Stimulated activated CD4-positive, alpha-beta T cell treated with anti-CD3 and anti-CD28 coated beads, Interleukin-2, amount 100 ng/mL, for 4 hours (primary cell): ENCODE measurements around the gene CLCN4.

Source experiments
- DNase-seq: peaks from one replicate; pipeline ENCODE4 v3.0.0-alpha.2; 2020; ENCODE audit warnings: low read depth

CLCN4 gene

DNA sequence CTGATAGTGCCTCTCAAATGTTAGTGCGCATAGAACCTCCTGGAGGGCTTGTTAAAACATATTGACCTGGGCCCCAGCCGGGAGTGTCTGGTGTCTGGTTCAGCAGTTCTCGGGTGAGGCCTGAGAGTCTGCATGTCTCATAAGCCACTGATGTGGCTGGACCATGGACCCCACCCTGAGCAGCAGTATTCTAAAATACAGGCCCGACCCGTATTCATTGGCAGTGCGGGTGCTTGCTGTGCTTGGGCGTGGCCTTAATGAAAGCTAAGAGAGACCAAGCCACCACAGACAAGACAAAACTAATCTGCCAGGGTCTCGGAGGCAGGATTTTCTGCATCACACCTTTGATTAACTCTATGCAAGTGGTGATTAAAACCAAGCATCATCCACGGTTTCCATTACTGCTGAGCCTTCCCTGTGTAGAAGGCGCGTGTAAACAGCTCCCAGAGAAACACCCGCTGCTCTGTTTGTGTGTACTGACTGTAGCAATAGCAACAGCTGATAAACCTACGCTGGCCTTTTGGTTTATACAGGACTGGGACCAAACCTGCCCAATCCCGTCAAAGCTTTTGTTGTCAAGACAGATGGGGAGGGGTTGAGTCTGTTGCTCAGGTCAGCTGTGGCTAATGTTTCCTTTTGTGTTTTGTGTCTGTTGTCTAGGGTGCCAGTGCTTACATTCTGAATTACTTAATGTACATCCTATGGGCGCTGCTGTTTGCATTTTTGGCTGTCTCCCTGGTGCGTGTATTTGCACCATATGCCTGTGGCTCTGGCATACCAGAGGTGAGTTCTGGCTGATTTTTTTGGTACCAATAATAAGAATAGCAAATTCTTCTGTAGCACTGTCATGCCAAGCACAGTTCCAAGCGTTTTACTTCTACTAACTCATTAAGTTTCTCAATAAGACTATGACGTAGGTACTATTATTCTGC is 40.8 kb downstream of the CLCN4 start:
- DNase-seq: no peak

DNA sequence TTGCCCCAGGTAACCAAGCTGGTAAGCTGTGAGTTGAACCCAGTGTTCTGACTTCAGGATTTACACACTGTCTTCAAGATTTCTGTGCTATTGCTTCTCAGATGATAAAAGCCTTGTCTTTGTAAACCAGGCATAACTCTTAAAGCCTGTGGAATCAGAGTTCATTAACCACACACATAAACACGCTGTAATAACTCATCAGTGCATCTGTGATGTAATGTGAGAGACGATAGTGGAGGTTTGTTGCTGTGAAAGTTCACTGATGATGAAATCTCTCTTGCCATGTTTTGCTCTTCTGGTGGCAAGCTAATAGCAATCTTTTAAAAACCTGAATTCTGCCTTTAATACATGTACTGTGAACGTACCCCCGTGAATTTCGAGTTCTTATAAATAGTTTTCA is 41.5 kb downstream of the CLCN4 start:
- DNase-seq: no peak

DNA sequence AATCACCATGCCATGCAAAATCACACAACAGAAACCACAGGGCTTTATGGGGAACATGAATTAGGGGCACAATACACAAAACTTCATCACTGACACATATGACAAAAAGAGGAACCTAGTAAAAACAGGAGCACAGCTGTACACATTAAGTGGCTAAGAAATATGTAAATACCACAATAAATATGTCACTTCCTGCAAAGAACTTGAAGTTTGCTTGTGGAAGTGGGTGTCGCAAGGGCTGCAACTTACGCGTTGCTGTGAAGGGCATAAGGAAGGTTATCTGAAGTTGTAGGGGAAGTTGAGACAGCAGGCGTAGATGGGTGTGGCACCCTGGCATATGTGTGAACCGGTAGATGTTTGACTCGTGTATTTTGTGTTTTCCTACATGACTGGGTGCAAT is 42.4 kb downstream of the CLCN4 start:
- DNase-seq: no peak

DNA sequence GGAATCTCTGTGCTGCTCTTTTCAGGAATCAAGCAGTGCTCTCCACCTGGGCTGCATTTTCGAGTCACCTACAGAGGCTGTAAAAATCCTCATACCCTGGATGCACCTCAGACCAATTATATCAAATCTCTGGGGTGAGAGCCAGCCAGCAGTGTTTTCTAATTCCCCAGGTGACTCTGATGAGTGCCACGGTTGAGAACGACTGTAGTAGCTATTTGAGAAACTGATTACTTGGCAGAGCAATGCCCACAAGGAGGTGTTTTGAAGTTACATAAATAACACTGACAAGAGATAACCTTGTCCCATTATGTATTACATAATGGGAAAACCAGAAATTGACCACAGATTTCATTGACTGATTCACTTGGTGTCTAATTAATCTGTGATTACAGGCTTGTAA is 46.8 kb downstream of the CLCN4 start:
- DNase-seq: no peak

DNA sequence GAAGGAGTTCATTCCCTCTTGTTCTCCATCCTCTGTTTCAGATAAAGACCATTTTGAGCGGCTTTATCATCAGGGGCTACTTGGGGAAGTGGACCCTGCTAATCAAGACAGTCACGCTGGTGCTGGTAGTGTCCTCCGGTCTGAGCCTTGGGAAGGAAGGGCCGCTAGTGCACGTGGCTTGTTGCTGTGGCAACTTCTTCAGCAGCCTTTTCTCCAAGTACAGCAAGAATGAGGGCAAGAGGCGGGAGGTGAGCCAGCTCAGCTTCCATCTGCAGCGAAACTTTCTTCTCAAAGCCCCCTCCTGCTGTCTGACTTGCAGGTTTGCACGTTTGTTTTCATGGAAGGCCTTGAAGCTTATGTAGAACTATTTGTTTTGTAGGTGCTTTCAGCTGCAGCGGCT is 49.5 kb downstream of the CLCN4 start:
- no peak for DNase-seq

DNA sequence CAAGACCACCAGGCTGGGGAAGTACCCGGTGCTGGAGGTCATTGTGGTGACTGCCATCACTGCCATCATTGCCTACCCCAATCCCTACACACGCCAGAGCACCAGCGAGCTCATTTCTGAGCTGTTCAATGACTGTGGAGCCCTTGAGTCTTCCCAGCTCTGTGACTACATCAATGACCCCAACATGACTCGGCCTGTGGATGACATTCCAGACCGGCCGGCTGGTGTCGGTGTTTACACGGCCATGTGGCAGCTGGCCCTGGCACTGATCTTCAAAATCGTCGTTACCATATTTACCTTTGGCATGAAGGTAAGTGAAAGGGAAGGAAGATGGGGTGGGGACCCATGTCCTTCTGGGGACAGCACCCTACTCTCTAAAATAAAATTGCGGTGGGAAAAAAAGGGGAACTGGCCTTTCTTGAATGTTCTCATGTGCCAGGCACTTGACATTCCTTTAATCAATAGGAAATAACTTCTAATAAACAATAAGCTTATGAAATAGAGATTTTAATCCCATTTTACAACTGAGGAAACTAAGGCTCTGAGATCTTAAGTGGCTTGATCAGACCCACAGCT is 51.6 kb downstream of the CLCN4 start:
- no peak for DNase-seq

DNA sequence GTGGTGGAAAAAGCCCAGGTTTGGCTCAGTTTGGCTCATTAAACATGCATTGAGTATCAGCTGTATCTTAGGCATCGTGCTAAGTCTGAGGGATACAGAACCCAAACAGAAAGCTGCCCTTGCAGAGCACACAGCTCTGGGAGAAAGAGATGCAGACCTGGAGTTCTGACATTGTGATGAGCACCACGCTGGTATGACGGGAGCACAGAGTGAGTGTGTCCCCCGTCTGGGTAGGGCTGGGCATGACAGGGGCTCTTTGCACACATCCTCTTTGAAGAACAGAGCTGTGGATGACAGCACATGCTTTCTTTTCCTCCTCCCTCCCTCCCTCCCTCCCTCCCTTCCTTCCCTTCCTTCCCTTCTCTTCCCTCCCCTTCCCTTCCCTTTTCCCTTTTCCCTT is 52.2 kb downstream of the CLCN4 start:
- no peak for DNase-seq

DNA sequence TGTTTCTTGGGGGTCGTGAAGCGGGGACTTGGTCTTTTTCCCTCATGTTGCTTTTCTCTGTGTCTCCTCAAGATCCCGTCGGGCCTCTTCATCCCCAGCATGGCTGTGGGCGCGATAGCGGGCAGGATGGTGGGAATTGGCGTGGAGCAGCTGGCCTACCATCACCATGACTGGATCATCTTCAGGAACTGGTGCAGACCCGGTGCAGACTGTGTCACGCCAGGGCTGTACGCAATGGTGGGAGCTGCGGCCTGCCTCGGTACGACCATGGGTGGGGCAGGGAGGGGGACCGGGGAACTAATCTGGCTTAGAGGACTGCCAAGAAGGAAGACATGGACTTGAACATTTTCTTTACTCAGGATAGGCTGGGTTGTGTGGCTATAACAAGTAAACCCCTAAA is 55.6 kb downstream of the CLCN4 start:
- no peak for DNase-seq

DNA sequence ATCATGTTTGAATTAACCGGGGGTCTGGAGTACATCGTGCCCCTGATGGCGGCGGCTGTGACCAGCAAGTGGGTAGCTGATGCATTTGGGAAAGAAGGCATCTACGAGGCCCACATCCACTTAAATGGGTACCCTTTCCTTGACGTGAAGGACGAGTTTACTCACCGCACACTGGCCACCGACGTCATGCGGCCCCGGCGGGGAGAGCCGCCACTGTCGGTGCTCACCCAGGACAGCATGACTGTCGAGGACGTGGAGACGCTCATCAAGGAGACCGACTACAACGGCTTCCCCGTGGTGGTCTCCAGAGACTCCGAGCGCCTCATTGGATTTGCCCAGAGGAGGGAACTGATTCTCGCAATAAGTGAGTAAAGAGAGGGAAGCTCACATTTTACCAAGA is 56.9 kb downstream of the CLCN4 start:
- DNase-seq: no peak

DNA sequence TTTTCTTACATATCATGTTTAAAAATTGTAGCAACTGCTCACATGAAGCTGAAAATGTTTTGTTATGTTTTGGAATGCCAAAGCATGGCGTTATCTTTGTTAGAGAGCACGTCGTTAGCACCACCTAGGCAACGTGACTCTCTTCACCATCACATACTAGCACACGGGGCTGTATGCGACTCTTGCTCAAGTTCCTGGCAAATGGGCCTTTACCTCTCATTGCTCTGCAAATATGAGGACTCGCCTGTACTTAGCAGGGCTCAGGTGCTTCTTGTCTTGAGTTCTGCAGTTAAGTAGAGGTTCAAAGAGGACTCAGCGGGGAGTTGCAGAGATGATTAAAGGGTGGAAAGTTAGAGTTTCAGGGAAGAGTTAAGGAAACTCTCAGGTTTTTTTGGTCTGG is 59.4 kb downstream of the CLCN4 start:
- DNase-seq: no peak

DNA sequence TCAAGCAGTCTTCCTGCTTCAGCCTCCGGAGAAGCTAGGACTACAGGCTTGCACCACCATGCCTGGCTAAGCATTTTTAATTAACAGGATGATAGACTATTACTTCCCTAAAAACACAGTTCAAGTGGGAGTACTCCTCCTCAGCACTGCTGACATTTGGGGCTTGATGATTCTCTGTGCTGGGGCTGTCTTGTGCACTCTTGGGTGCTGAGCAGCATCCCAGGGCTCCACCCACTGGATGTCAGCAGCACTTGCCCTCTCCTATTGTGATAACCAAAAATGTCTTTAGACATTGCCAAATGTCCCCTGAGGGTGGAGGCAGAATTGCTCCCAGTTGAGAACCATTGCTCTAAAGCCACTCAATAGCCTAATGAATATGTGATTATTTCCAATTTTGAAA is 60.4 kb downstream of the CLCN4 start:
- no peak for DNase-seq

DNA sequence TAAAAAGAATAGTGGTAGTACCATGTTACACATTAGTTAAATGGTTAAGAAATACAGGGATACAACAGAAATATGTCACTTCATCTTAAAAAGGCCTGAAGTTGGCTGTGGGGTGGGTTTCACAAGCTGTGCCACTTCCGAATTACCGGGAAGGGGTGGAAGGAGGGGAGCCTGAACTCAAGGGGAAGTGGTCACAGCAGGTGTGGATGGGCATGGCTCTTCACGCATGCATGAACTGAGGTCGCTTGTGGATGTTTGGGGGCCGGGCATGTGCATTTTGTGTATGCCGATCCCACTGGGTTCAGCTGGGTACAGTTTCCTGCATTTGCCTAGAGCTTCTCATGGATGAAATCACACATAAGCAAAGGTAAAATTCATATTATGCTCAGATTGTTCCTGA is 64.9 kb downstream of the CLCN4 start:
- DNase-seq: no peak

DNA sequence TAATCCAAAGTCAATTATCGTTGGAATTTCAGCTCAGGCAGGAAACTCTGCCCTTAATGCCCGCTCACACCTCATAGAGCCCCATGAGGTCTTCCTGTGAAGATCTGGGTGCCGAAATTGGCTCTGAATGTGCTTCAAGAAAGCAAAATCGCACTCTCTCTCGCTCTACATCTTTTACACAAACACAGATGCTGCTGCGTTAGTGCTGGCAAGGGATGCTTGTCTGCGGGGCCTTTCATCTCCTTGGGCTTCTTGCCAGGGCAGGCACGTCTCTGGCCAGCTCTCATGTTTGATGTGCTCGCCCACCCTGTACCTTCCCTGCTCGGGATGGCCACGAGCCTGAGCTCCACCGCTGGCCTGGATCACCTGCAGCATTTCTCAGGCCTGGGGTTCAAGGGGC is 66.5 kb downstream of the CLCN4 start:
- no peak for DNase-seq

DNA sequence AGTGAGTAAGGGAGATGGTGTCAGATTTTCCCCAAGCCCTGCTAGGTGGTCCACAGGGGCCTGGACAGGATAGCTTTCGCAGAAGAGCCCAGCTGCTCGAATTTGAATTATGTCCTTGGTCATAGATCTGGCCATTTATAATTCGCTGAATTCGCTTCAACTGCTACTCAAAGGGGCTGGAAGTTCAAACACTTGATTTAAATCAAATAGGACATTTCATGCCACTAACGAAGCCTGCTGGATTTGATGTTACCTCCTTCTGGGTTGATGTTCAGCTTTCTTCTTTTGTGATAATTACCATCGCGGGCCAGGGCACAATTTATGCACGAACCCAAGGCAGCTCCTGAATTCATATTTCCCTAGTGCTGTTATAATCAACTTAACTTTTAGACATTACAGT is 67.0 kb downstream of the CLCN4 start:
- no peak for DNase-seq

DNA sequence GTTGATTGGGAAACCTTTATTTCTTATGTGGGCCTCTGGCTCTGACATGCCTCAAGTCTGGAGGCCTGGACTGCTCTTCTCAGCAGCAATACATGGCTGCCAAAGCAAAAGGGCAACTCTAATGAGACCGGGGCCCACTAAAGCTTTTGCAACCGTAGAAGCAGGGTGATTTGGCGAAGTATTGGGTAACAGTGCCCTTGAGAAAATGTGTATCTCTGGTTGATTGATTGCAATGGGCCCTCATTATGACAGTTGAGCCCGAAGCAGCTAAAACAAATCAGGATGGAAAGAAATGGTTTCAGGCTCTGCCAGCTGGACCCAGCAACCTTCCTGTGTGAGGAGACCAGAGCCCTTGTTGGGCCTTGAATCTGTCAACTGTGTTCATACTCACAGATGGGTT is 73.4 kb downstream of the CLCN4 start:
- no peak for DNase-seq

DNA sequence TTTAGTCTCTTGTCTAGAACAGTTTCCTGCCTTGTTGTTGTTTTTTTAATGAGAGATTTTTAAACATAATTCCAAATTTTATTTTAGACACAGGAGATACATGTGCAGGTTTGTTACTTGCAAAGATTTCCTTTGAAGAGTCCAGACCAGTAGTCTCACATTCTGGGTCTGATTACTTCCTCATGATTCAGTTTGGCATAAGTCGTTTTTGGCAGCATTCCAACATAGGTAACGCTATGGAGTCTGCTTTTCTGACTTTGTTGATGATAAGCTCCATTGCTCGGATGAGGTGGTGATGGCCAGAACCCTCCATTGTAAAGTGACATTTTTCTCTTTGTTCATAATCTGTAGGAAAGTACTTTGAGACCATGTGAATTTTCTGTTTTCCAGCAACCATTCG is 74.7 kb downstream of the CLCN4 start:
- no peak for DNase-seq

DNA sequence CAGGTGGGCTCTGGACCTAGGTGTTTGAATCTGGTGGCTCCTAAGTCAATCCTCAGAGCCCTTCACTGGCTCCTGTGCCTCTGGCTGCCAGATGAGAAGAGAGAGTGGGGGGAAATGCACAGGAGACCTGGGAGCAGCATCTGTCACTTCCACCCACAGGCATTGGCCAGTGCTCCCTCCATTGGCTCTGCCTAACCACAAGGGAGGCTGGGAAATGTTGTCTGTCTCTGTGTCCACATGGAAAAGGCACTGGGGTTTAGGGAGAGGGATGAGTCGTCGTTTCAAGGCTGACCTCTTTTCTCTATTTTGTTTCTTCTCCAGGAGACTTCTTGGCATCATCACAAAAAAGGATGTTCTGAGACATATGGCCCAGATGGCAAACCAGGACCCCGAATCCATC is 76.4 kb downstream of the CLCN4 start:
- DNase-seq: no peak

DNA sequence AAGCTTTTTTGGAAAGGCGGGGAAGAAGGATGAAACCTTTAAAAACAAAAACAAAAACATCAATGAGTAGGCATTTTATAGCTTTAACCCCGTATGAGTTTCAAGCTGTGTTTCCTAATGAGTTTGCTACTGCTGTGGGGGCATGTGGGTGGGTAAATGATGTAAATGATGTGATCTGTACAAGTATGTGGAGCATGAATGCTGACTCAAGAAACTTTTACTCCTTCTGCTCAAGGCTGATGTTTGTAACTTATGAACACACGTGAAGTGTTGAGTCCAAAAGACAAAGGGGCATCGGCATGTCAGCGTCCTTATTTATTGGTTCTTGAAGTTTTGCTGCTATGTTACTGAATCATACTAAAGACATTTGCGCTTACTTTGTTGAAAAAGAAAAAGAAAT is 76.9 kb downstream of the CLCN4 start:
- no peak for DNase-seq

DNA sequence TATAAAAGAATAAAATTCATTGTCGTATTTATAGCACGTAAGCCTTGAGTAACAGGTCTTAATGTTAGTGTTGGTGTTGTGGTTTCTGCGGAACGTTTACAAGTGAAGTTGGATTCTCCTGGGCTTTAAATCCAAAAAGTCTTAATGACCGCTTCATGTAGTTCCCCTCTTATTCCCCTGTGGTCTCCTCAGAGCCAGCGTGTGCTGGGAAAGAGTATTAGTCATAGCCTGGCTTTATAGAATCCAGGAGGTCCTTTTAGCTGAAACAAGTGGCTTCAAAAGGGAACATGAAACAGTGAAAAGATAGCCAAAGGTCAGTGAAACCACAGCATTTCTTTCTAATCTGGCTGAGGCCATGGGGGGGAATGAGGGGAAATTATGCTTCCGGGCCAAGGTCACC is 79.1 kb downstream of the CLCN4 start:
- no peak for DNase-seq

DNA sequence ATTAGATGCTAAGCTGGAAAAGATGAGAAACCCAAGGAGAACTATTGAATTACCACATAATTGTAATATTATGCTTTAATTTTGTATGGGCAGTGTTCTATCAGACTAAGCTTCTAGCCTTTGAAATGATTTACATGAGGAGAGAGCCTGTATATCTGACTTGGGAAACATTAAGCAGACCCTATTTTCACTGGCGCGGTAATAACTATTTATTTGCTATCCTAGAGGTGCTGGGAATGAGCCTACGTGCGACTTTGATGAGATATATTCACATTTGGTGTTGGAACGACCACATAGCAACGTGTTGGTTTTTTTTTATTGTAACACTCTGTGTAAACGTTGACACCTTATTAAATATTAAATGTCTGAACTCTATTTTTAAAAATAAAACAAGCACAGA is 80.5 kb downstream of the CLCN4 start:
- no peak for DNase-seq

DNA sequence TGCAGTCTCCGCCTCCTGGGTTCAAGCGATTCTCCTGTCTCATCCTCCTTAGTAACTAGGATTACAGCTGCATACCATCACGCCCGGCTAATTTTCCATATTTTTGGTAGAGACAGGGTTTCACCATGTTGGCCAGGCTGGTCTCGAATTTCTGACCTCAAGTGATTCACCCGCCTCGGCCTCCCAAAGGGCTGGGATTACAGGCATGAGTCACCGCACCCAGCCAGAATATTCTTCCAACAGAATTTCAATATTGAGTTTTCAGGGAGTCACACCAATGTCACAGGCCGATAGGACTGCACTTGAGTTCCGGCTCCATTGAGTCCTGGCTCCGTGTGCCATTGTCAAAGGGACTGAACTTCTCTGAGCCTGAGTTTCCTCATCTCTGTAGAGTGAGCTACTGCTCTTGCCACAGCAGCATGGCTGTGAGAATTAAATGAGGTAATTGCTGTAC is 82.9 kb downstream of the CLCN4 start:
- DNase-seq: no peak

DNA sequence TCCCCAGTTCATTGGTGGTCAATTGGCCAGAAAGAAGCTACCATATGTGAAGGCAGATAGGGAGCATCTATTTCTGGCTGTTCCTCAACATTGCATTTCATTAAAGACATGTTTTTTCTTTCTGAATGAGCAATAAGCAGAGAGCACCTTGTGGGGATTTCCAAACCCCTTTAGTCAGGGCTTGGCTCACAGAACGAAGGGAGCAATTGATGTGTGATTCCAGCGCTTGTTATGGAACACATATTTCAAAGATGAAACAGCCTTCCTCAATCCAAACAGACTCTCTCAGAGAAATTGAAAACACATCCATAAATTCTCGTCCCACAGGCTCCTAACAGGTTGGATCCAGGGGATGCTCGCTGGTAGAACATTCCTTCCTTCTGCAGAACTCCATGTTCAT is 84.1 kb downstream of the CLCN4 start:
- no peak for DNase-seq

DNA sequence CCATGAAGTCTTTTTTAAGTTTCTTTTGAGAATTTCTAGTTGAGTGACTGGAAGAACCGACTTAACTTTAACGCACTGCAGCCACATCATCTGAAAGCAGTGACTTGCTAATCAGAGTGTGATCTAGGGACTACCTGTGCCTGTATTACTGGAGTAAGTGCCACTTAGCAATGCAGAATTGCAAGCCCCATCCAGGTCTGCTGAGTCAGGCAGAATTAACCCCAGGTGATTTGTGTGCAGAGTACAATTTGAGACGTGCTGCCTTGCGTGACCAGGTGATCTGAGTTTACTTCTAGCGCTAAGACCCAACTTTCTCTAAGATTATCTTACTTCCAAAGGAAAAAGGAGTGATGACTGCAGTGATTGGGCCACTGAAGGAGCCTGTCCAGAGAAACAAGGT is 85.3 kb downstream of the CLCN4 start:
- no peak for DNase-seq

DNA sequence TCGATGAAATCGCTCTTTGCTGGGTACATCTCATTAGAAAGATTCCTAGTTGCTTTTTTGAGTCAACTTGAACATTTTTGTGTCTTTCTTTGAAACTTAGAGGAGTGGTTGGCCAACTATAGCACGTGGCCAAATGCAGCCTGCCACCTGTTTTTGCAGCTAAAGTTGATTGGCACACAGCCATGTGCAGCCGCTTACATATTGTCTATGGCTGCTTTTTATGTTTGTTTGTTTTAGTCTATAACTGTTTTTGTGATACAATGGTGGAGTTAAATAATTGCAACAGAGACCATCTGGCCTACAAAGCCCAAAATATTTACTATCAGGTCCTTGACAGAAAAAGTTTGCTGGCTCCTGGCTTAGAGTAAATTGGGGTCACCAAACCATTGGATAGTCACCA is 86.3 kb downstream of the CLCN4 start:
- DNase-seq: no peak
